H9 (cell line): ENCODE results near the gene BORCS8. TPM values are rescaled to one million over a fixed set of nuclear protein-coding genes. Genes with fewer than 3 reads are reported as not detected.
A peak's percentile ranks its signal among the peaks of the same experiment; 100 is the strongest.

ENCODE experiments used
- DNase-seq: peaks from one replicate; pipeline ENCODE4 v3.0.0-alpha.2; 2017
- H2AFZ ChIP-seq: one replicate; pipeline ENCODE4 v1.6.1; 2013; ENCODE audit warnings: mild to moderate bottlenecking, low read length, control low read depth, moderate library complexity
- H2AK5ac ChIP-seq: 2 replicates; pipeline ENCODE4 v1.6.1; 2013; ENCODE audit warnings: low read length, control low read depth, mixed read lengths; ENCODE audit not compliant: insufficient read length
- H2BK120ac ChIP-seq: one replicate; pipeline ENCODE4 v1.6.1; 2013; ENCODE audit warnings: low read depth, mild to moderate bottlenecking, low read length, control low read depth, inconsistent platforms; ENCODE audit not compliant: poor library complexity, severe bottlenecking
- H2BK12ac ChIP-seq: 2 replicates; pipeline ENCODE4 v1.6.1; 2013; ENCODE audit warnings: low read length, control low read depth, mixed read lengths, low read depth; ENCODE audit not compliant: insufficient read length
- H2BK15ac ChIP-seq: 2 replicates; pipeline ENCODE4 v1.6.1; 2013; ENCODE audit warnings: low read depth, low read length, control low read depth
- H2BK20ac ChIP-seq: one replicate; pipeline ENCODE4 v1.6.1; 2013; ENCODE audit warnings: low read depth, mild to moderate bottlenecking, low read length, control low read depth, inconsistent platforms; ENCODE audit not compliant: poor library complexity, severe bottlenecking
- H2BK5ac ChIP-seq: 2 replicates; pipeline ENCODE4 v1.6.1; 2013; ENCODE audit warnings: low read length, control low read depth, mixed read lengths; ENCODE audit not compliant: insufficient read length
- H3K14ac ChIP-seq: 2 replicates; pipeline ENCODE4 v1.6.1; 2013; ENCODE audit warnings: low read length, control low read depth; ENCODE audit not compliant: insufficient read depth
- H3K18ac ChIP-seq: 2 replicates; pipeline ENCODE4 v1.6.1; 2013; ENCODE audit warnings: low read depth, mild to moderate bottlenecking, mixed read lengths, low read length, control low read depth; ENCODE audit not compliant: insufficient read length
- H3K23ac ChIP-seq: 2 replicates; pipeline ENCODE4 v1.6.1; 2013; ENCODE audit warnings: low read length, control low read depth, mixed read lengths, low read depth; ENCODE audit not compliant: insufficient read length
- H3K23me2 ChIP-seq: 2 replicates; pipeline ENCODE4 v1.6.1; 2013; ENCODE audit warnings: low read depth, mild to moderate bottlenecking, mixed read lengths, low read length, control low read depth; ENCODE audit not compliant: insufficient read length, poor library complexity, severe bottlenecking
- H3K27ac ChIP-seq: 2 replicates; pipeline ENCODE4 v1.5.1; 2013; ENCODE audit warnings: low read length, control low read depth, mixed read lengths, low read depth; ENCODE audit not compliant: insufficient read length
- H3K27me3 ChIP-seq: 2 replicates; pipeline ENCODE4 v1.6.1; 2013; ENCODE audit warnings: low read length, control low read depth, inconsistent platforms; ENCODE audit not compliant: insufficient read depth
- H3K4ac ChIP-seq: 2 replicates; pipeline ENCODE4 v1.6.1; 2013; ENCODE audit warnings: low read depth, mild to moderate bottlenecking, control low read depth, inconsistent platforms, low read length, moderate library complexity
- H3K4me1 ChIP-seq: 2 replicates; pipeline ENCODE4 v1.6.1; 2013; ENCODE audit warnings: low read length, control low read depth, inconsistent platforms; ENCODE audit not compliant: insufficient read depth
- H3K4me2 ChIP-seq: 2 replicates; pipeline ENCODE4 v1.6.1; 2013; ENCODE audit warnings: low read length, control low read depth, mixed read lengths; ENCODE audit not compliant: insufficient read length, insufficient read depth
- H3K56ac ChIP-seq: 2 replicates; pipeline ENCODE4 v1.6.1; 2013; ENCODE audit warnings: low read depth, mild to moderate bottlenecking, mixed read lengths, low read length, control low read depth; ENCODE audit not compliant: insufficient read length
- H3K79me1 ChIP-seq: 2 replicates; pipeline ENCODE4 v1.6.1; 2013; ENCODE audit warnings: low read depth, mild to moderate bottlenecking, moderate library complexity, low read length, control low read depth, inconsistent platforms; ENCODE audit not compliant: insufficient read depth, poor library complexity, severe bottlenecking
- H3K79me2 ChIP-seq: 2 replicates; pipeline ENCODE4 v1.6.1; 2013; ENCODE audit warnings: low read length, control low read depth, inconsistent platforms; ENCODE audit not compliant: insufficient read depth
- H3K9ac ChIP-seq: 2 replicates; pipeline ENCODE4 v1.6.1; 2013; ENCODE audit warnings: low read length, control low read depth, mixed read lengths; ENCODE audit not compliant: insufficient read length; ENCODE audit errors: extremely low read depth
- H3K9me3 ChIP-seq: one replicate; pipeline ENCODE4 v1.6.1; 2013; ENCODE audit warnings: low read depth, low read length, inconsistent platforms; ENCODE audit not compliant: control insufficient read depth
- H3T11ph ChIP-seq: one replicate; pipeline ENCODE4 v1.6.1; 2013; ENCODE audit warnings: mild to moderate bottlenecking, low read length, control low read depth, inconsistent platforms
- H4K20me1 ChIP-seq: one replicate; pipeline ENCODE4 v1.6.1; 2013; ENCODE audit not compliant: control insufficient read depth, insufficient read length, insufficient read depth
- H4K5ac ChIP-seq: 2 replicates; pipeline ENCODE4 v1.6.1; 2013; ENCODE audit warnings: low read depth, mild to moderate bottlenecking, mixed read lengths, low read length, control low read depth; ENCODE audit not compliant: insufficient read length
- H4K8ac ChIP-seq: replicated peaks from 2 replicates; pipeline ENCODE4 v1.6.1; 2013; ENCODE audit warnings: low read length, control low read depth, mixed read lengths, low read depth; ENCODE audit not compliant: insufficient read length
- H4K91ac ChIP-seq: 2 replicates; pipeline ENCODE4 v1.6.1; 2013; ENCODE audit warnings: low read depth, mild to moderate bottlenecking, moderate library complexity, mixed read lengths, low read length, control low read depth; ENCODE audit not compliant: insufficient read length
- H3K27ac Mint-ChIP-seq, 3 experiments: 2 replicates in 2 of 3; 3 replicates in 1 of 3; pipeline ENCODE4 v1.8.0; 2020 to 2021; ENCODE audit warnings: mixed read lengths in 3 of 3, mild to moderate bottlenecking in 1 of 3, moderate library complexity in 1 of 3
- H3K27me3 Mint-ChIP-seq: 2 replicates; pipeline ENCODE4 v1.8.0; 2021; ENCODE audit warnings: low read depth, mild to moderate bottlenecking, moderate library complexity, mixed read lengths
- H3K36me3 Mint-ChIP-seq, 3 experiments: 2 replicates in 2 of 3; 3 replicates in 1 of 3; pipeline ENCODE4 v1.8.0; 2020 to 2021; ENCODE audit warnings: low read depth in 3 of 3, mixed read lengths in 3 of 3; ENCODE audit not compliant: insufficient read depth in 1 of 3
- H3K4me1 Mint-ChIP-seq, 2 experiments: 2 replicates each; pipeline ENCODE4 v1.8.0; 2020; ENCODE audit warnings: mixed read lengths in 2 of 2
- H3K4me3 Mint-ChIP-seq, 2 experiments: 2 replicates in 1 of 2; 3 replicates in 1 of 2; pipeline ENCODE4 v1.8.0; 2020 to 2021; ENCODE audit warnings: mild to moderate bottlenecking in 2 of 2, mixed read lengths in 2 of 2, moderate library complexity in 1 of 2
- H3K9me3 Mint-ChIP-seq, 2 experiments: 2 replicates in 1 of 2; 3 replicates in 1 of 2; pipeline ENCODE4 v1.8.0; 2020; ENCODE audit warnings: mild to moderate bottlenecking in 2 of 2, mixed read lengths in 2 of 2, moderate library complexity in 1 of 2
- WGBS: extraction: QIAGEN DNeasy Blood & Tissue Kit; methylation state at CpG from one replicate; pipeline ENCODE4 v1.1.7; 2013; ENCODE audit warnings: missing lambda C conversion rate, low lambda C conversion rate, mixed read lengths; ENCODE audit not compliant: insufficient read length; ENCODE audit errors: extremely low coverage; 5-methylcytosine and 5-hydroxymethylcytosine counted together
- total RNA-seq: library from RNA; stranded (reverse); gene quantifications from 2 replicates; pipeline ENCODE4 v1.2.1, GENCODE V29; 2021
- TF ChIP-seq, protein P1 (sequence below): fragments of 200-600 bp; sonication (generic); conservative IDR thresholded peaks from 3 replicates; pipeline ENCODE4 v1.8.0; 2021; ENCODE audit warnings: antibody characterized with exemption, mild to moderate bottlenecking

BORCS8 gene
- total RNA-seq, 1 experiment from 2014 or later, result 20.4 TPM

DNA sequence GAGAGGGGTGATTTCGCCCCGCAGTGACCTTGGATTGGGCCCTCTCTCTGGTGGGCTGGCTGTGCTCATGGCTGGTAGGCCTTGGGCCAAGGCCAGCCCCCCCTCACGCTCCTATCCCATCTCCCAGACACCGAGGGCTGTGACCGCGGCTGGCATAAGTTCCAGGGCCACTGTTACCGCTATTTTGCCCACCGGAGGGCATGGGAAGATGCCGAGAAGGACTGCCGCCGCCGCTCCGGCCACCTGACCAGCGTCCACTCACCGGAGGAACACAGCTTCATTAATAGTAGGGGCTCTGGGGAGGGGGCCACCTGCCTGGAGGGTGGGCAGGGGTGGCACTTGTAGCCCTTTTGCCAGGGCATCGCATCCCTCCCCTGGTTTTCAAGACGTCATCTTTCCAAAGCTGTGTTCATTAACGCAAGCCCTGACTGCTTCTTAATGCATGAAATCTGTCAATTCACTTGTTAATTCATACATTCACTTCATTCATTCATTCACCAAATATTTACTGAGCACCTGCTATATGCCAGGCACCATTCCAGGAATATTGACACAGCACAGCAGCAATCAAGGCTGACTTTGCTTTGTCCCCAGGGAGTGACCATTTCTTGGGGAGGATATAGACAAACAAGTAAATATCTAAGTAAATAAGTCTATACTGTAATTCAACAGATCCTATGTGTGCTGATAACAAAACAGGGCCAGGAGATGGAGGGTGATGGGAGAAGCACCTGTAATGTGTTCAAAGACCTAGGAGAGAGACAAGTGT lies 46.4 kb upstream of the BORCS8 start:
- no peak overlapping the region for H2BK12ac ChIP-seq
- no peak overlapping the region for H3T11ph ChIP-seq
- no CpG with 5 or more reads among the region's 18 CpGs for WGBS
- no peak overlapping the region for H4K8ac ChIP-seq
- no peaks in the 10 kb centered on the region for H3K4me1 ChIP-seq
- H3K4ac ChIP-seq, result no peak overlapping the region
- no peaks in the 10 kb centered on the region for H3K79me1 ChIP-seq
- H4K20me1 ChIP-seq, result no peaks in the 10 kb centered on the region
- Mint-ChIP-seq H3K27ac (no peak overlapping the region; a peak in 1 of 7 replicates), H3K4me1 (0 out of 4 replicates have a peak, but pooled peaks cover 0 to 3% of the 10 kb centered on the region in 2 experiments), H3K4me3 (peak overlapping the region in 1 of 2 experiments; percentile 0; a peak in 2 of 5 replicates), H3K9me3 (peaks cover 21 to 24% of the 10 kb centered on the region in 2 experiments), H3K27me3 (peaks cover 47% of the 10 kb centered on the region), H3K36me3 (peaks cover 0 to 7% (median 5%) of the 10 kb centered on the region in 3 experiments; a peak in 3 of 7 replicates)
- H2BK120ac ChIP-seq, result no peak overlapping the region
- no peak overlapping the region for H2BK5ac ChIP-seq
- no peak overlapping the region for H4K91ac ChIP-seq
- no peaks in the 10 kb centered on the region for H3K23me2 ChIP-seq
- H3K18ac ChIP-seq, result no peak overlapping the region
- no peak overlapping the region for H3K56ac ChIP-seq
- no peaks in the 10 kb centered on the region for H3K79me2 ChIP-seq
- H2AFZ ChIP-seq, result no peak overlapping the region
- H2BK20ac ChIP-seq, result no peak overlapping the region
- H2BK15ac ChIP-seq, result no peak overlapping the region
- H3K14ac ChIP-seq, result no peak overlapping the region
- H2AK5ac ChIP-seq, result no peak overlapping the region
- H3K27me3 ChIP-seq, result no peaks in the 10 kb centered on the region
- H3K9me3 ChIP-seq, result peaks cover 4% of the 10 kb centered on the region
- H3K27ac ChIP-seq, result no peak overlapping the region
- TF ChIP-seq, protein P1, sequence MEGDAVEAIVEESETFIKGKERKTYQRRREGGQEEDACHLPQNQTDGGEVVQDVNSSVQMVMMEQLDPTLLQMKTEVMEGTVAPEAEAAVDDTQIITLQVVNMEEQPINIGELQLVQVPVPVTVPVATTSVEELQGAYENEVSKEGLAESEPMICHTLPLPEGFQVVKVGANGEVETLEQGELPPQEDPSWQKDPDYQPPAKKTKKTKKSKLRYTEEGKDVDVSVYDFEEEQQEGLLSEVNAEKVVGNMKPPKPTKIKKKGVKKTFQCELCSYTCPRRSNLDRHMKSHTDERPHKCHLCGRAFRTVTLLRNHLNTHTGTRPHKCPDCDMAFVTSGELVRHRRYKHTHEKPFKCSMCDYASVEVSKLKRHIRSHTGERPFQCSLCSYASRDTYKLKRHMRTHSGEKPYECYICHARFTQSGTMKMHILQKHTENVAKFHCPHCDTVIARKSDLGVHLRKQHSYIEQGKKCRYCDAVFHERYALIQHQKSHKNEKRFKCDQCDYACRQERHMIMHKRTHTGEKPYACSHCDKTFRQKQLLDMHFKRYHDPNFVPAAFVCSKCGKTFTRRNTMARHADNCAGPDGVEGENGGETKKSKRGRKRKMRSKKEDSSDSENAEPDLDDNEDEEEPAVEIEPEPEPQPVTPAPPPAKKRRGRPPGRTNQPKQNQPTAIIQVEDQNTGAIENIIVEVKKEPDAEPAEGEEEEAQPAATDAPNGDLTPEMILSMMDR, result no peak
- H4K5ac ChIP-seq, result no peak overlapping the region
- no peak overlapping the region for H3K9ac ChIP-seq
- no peak overlapping the region for H3K23ac ChIP-seq
- no peak overlapping the region for H3K4me2 ChIP-seq
- DNase-seq, result no peak
